Activated CD8-positive, alpha-beta memory T cell treated with anti-CD3 and anti-CD28 coated beads, Interleukin-2, amount 50 U/mL, for 1 hour (primary cell): ENCODE results near the gene MAL.

Source experiments
- DNase-seq: peaks from one replicate; pipeline ENCODE4 v3.0.0-alpha.2; 2020; ENCODE audit errors: extremely low read depth

The MAL gene

DNA sequence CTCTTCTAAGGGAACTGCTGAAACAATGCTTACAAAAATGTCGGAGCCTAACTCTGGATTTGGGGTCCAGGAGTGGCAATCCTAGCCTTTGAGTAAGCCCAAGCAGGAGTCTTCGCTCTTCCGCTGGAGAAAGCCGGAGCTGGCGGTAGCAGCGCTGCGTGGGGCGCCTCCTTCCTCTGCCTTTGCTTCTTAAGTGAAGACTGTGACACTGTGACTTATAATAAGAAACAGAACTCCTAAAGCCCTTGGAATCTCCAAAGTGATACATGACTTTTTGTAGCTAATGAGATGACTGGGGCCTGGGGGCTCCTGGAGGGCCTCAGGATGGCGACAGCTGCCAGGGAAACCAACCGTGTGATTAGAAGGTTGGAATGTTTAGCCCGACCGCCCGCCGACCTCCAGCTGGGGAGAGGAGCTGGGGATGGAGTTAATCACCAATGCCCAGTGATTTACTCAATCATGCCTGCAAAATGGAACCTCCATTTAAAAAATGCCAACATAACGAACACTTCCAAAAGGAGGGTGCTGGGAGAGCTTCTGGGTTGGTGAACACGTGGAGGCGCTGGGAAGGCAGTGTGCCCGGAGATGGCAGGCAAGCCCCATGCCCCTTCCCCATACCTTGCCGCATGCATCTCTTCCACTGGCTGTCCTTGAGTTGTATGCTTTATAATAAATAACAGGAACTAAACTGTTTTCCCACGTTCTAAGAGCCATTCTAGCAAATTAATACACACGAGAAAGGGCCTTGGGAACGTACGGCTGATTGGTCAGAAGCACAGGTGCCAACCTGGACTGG is 29.0 kb upstream of the MAL start:
- no peak for DNase-seq

DNA sequence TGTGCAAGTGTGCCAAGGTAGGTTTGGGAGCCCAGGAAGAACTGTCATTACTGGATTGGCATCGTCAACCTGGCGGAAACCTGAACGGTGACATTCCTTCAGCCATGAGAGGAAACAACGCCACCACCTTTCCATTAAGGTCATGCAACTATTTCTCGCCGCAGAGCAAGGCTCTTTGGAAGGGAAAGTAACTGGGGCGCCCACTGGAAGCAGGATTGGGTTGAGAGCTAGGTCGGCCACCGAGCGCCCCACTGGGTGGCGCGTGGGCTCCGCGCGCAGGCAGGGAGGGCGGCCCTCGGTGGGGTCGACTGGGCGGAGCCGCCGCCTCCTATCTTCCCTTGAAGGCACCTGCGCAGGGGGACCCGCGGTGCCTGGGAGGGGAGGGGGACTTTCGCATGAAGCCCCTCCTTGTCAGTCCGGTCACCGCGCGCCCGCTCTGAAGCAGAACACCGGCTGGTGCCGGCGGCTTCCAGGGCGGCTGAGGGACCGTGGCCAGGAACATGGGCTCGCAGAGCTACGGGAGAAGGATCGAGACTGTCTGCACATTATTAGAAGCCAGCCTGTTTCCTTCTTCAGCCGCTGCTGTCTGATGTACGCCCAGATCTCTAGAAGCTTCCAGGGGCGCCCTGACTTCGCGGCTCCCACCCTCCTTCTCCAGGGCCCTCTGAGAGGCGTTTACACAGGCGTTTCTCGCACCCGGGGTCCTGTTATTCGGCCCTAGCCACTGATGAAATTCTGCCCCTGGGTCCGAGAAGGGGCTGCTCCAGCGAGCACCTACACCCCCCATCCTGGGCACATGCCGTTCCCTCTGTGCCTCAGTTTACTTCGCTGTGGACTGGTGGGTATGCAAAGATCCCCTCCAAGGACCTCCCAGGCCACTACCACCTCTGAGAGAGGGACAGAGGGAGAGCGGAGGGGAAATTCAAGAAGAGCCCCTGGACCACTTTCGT is 27.3 kb upstream of the MAL start:
- DNase-seq, result no peak

- no peak for DNase-seq
Measured at GRCh38 chr2:94999431-94999883, 26.1 kb upstream of the MAL start.

GRCh38 chr2:95001051-95001562 is 24.4 kb upstream of the MAL start:
- DNase-seq, result no peak

DNA sequence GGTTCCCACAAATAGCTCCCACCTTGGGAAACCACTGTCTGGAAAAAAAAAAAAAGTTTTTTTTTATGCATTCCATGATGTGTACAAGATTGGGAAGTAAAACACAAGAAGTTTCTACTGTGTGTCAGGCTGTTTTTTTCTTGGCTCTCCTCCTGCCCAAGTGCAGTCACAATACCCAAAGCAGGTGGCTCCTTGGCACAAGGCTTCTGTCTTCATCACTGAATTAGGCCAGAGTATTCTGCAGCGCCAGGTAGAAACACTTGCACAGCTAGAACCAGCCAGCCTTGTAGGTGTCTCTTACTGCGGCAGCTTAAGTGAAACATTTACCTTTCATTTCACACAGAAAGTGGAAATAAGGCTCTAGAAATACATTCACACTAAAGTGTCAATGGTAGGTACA is 23.8 kb upstream of the MAL start:
- DNase-seq, result no peak

DNA sequence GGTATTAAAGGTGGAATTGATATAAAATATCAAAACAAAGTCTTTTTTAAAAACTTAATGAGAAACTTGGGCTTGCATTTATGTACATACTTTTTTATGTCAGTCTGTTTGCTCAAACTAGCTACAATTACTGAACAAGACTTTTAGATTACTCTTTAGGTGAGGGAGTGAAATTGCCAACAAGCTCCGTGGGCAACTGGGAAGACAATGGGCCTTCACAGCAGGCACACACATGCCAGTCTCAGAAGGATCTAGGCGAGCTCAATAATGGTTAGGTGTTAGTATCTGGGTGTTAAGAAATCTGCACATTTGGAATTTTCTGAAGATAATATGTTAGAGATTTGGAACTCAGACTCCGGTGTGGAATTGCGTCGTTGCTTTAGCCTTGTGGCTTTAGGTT is 23.0 kb upstream of the MAL start:
- no peak for DNase-seq

- no peak for DNase-seq
Measured at GRCh38 chr2:95004287-95004686, 21.2 kb upstream of the MAL start.

- DNase-seq, result no peak
Measured at GRCh38 chr2:95004711-95005110, 20.8 kb upstream of the MAL start.

DNA sequence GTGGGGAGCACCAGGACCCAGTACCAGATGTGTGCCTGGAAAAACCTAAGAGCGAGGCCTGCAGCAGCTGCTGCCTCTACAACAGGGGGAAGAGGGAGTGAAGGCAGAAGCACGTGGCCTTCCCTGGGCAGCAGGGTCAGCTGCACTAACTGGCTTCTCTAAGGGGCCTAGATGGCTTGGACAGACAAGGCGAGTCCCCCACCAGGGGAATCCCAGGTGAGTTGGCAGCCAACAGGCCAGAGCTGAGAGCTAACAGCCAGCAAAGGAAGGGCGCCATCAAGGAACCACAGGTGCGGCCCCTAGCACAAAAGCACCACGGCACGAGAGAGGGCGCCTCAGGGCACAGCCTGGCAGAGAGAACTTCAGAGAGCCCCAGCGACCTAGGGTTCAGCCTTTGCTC is 19.8 kb upstream of the MAL start:
- no peak for DNase-seq

GRCh38 chr2:95006588-95006987 is 18.9 kb upstream of the MAL start:
- DNase-seq, result no peak

GRCh38 chr2:95007031-95007609 is 18.4 kb upstream of the MAL start:
- no peak for DNase-seq

GRCh38 chr2:95007822-95008221 is 17.7 kb upstream of the MAL start:
- no peak for DNase-seq

GRCh38 chr2:95008306-95008705 is 17.2 kb upstream of the MAL start:
- no peak for DNase-seq

DNA sequence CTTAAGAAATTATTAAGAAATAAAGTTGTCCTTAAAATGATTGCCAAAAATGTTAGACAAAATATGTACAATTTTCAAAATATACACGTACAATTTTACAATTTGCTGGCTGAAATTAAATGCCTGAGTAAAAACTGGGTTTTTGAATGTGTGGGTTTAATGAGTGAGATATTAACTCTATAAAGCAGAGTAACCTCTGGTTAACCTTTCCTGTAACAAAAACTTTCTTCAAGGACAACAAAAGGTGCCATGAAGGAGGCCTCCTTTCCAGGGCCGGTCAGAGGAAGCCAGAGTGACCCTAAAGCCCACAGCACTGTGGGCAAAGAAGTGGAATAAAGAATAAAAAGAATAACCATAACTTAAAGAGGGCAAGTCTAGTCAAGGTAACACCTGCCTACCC is 16.5 kb upstream of the MAL start:
- no peak for DNase-seq

GRCh38 chr2:95009412-95009811 is 16.1 kb upstream of the MAL start:
- DNase-seq, result no peak

DNA sequence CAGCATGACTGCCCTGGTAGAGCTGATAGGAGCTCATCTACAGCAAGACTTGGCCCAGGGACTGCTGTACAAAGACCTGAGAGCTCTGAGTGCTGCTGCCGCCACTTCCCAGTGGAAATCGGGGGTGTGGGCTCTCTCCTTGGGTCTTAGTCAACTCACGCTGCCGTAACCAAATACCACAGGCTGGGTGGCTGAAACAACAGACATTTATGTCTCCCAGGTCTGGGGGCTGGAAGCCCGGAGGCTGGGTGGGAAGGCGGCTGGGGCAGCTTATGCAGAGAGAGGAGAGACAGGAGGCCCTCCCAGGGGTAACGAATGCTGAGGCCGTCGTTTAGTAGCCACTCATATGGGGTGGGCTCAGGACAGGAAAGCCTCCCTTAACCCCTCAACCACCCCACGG is 15.4 kb upstream of the MAL start:
- no peak for DNase-seq

DNA sequence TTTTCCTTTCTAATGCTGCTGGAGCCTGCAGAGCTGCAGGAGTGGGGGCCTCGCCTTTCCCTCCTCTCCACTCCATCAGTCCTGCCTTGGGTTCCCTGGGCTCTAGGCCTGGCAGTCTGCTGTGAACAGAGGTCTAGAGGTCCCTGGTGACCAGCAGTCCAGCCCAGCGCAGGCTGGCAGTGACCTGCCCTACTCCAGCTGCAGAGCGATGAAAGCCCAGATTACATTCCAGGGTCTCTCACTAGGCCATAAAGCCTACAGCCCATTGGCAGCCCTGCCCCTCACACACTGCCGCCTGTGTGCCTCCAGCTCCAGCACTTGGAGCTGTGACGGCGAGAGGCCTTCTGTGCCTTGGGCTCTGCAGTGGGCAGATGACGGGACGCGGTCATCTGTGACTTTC is 14.8 kb upstream of the MAL start:
- no peak for DNase-seq

DNA sequence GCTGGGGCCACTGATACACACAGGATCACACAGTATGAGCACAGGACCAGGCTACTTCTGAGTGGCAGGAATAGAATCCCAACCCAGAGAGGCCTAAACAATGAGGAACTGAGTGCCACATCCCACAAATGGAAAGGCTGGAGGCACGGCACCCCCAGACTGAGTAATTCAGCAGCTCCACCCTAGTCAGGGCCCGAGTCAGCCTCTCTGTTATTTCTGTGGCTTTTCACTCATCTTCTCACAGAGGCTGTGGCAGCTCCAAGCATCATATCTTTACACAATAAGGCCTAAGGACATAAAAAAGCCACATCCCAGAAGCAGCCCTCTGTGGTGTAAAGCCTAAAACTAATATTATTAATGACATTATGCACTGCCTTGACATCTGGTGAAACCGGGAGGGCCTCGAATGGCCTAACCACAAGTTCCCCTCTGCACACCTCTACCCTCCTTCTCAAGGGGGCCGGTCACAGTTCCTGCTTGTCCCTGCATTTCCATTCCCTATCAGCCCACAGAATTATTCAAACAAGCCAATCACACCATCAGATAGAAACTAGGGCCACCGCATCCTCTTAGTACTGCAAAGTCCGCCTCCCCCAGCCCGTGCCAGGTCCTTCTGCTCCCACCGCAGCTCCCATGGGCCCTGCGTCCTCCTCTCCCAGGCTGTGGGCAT is 12.5 kb upstream of the MAL start:
- DNase-seq, result no peak

DNA sequence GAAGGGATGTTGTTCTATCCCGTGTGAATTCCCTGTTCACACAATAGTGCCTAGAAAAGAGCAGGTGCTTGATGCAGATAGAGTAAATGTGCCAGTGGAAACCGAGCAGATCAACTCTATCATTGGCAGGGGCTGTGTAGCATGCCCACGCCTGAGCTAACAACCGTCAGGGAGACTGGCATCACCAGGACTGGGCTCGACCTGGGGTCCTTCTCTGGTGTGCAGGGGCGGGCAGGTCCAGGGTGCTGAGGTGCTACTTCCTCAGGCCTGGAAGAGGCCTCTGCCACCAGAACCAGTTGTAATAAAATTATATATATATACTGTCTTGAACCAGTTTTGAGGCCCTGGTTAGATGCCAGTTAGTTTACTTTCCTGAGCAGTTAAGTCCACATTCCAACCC is 11.8 kb upstream of the MAL start:
- DNase-seq, result no peak

DNA sequence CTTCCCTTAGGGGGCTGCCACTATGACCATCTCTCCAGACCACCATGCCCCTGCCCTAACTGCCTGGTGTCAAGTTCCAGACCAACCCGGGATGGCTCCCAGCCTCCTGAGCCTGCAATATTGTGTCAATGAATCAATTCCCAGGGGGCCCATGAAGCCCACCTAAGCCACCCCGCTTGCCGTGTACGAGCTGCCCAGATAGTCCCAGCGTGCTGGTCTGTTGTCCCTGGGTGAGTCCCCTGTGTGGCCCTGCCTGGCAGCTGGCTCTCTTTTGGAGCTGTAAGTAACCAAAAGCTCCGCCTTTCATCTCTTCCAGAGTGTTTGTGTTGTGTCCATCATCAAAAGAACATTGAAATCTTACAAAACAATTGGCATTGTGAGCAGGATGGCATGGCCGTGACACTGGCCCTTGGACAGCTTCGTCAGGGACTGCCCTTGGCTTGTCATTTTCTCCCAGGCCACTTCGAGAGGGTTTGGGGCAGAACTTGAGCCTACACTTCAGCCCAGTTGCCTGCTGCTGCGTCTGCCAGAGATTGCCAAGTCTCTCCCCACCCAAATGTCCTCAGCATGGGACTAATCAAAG is 11.3 kb upstream of the MAL start:
- DNase-seq, result no peak

DNA sequence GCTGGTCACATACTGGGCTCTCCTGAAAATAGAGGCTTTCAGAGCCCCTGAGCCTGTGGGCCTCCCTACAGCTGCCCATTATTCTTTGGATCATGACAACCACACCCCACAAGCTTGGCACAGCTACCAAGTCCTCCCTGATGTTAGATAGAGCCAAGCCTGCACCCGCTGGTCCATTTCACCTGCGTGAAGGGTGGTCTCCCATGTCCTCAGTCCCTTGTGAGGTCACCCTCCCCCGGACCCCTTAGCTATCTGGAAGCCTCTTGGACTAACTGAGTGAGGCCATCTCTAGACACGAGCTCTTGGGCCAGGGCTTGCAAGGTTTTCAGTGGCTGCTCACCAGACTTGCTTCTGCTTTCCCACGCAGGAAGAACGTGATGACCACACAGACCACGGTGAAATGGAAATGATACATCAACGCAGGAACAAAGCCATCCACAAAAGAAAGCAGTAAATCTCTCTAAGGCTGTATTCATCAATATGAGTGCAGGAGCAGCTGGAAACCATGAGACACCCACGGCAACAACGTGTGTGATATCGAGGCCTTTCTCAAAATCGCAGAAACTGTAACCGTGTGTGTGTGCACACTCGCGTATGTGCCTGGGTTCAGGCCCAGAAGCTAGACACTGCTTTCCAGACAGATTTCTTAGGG is 10.1 kb upstream of the MAL start:
- no peak for DNase-seq
